ENCODE data around the gene BABAM2. TPM values are rescaled to one million over a fixed set of nuclear protein-coding genes. Genes with fewer than 3 reads are reported as not detected.

BABAM2 gene
- total RNA-seq, 1 experiment from 2014 or later, result 33.1 TPM

DNA sequence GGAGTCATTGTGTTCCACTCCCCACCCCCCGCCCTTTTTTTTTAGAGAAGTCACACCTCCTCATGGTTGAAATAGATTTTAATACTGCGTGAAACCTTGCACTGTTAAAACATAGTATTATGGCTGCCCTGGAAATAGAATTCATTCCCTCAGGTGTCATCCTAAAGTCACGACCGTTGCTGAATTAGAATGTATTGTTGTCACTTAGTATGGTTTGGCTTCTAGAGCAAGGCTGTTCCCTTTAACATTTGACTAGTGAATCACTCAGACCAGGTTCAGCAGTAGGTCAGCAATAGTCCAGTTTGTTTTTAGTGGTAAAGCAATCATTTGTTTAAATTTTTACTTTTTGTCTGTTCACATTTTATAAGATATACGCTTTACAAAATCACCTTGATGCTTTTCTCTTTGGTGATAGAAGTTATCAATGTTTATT lies 1.2 kb downstream of the BABAM2 start:
- no peak for DNase-seq
- H3K4me3 ChIP-seq, result no peak overlapping the region

DNA sequence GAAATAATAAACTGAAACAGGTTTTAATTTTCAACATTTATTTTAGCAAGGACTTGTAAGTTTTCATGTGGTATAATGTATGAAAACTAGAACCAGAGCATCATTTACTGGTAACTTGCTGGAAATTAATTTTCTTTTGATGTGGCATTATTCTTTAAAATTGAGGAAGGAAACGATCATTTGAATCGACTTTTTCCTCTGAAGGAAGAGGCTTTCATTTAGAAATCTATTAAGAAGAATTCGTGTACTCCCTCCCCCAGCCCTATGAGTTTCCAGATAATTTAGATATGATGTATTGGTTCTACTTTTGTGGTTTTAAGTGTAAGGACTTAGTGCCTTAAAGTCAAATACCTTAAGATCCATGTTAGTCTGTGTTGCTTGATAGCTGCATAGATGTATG lies 2.5 kb downstream of the BABAM2 start:
- DNase-seq, result no peak
- H3K9me3 ChIP-seq, result no peaks in the 10 kb centered on the region
- H3K4me3 ChIP-seq, result no peak overlapping the region
- no peaks in the 10 kb centered on the region for H3K27me3 ChIP-seq
- H3K36me3 ChIP-seq, result peaks cover 9% of the 10 kb centered on the region

More for the DNA sequence above, 1.2 kb downstream of the BABAM2 start:
- Histone ChIP-seq H3K36me3 (peaks cover 7% of the 10 kb centered on the region), H3K27me3 (no peaks in the 10 kb centered on the region), H3K9me3 (no peaks in the 10 kb centered on the region)

DNA sequence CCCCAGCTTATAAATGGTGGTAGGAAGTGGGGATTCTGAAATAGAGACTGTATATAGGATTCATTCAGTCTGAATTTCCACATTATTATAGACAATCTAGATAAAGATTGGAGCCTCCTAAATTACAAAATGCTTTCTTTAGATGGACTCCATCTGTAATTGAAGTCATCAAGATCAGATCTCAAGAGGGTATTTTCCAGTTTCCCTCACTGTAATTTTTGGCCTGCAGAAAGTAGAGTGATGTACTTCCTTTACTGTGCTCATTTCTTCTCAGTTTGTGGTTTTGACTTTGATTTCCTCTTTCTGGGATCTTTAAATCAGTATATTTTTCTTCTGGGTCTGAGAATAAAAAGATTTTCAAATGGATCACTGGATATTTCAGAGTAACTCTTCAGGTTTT lies 7.2 kb downstream of the BABAM2 start:
- DNase-seq, result no peak
- Histone ChIP-seq H3K9me3 (no peaks in the 10 kb centered on the region), H3K4me3 (no peak overlapping the region), H3K27me3 (no peaks in the 10 kb centered on the region), H3K36me3 (peaks cover 12% of the 10 kb centered on the region)

DNA sequence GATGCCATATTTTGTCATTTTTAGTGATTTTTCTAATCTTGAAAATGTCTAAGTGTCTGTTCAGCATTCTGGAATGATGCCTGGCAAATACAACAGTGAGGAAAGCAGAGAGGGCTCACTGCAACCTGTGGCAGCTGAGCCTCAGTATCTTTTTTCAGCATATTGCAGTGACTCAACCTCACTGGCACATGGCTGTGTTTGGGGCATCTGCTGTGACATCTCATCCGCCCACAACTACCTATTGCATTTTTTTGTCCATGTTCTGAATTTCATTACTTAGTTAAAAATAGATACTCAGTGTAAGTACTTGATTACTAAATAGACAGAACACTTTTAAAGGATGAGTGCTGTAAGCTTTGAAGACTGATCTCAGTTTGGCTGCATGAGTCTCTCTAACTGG lies 10.7 kb downstream of the BABAM2 start:
- Histone ChIP-seq H3K27me3 (no peaks in the 10 kb centered on the region), H3K9me3 (no peaks in the 10 kb centered on the region), H3K4me3 (no peak overlapping the region), H3K36me3 (peaks cover 6% of the 10 kb centered on the region; the same call in 1 of the 2 replicates)
- no peak for DNase-seq

DNA sequence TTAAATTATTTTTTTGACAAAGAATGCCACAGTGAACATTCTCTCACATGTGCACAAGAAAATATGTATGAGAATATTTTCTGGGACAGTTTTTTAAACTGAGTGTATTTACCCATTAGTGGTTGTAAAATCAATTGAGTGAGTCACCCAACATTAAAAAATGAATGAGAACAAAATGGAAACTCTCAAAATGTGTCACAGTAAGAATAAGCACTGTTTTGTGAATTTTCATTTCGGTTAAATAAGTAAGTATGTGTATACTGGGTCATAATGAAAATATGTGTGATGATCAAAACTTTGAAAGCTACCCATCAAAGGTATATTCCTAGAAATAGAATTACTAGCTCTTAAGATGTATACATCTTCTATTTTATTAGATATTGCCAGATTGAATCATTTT lies 11.6 kb downstream of the BABAM2 start:
- H3K27me3 ChIP-seq, result no peaks in the 10 kb centered on the region
- no peak for DNase-seq

DNA sequence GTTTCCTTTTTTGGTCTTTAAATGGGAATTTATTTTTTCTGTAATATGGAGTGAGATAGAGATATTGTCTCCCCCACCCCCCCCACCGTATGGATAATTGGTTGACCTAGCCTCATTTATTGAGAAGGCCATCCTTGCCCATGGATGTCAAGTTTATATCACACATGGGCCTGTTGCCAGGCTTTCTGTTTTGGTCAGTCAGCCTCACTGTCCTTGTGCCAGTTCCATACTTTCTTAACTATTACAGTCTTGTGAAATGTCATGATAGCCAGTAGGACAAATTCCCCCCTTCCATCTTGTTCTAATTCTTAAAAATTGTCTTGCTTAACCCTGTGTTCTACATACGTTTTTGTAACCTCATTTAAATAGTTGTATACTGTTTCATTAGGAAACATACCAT lies 12.5 kb downstream of the BABAM2 start:
- H3K9me3 ChIP-seq, result no peaks in the 10 kb centered on the region
- no peaks in the 10 kb centered on the region for H3K27me3 ChIP-seq
- H3K36me3 ChIP-seq, result peaks cover 3% of the 10 kb centered on the region; the same call in 1 of the 2 replicates
- no peak for DNase-seq
- H3K4me3 ChIP-seq, result no peak overlapping the region

More for the DNA sequence above, 11.6 kb downstream of the BABAM2 start:
- Histone ChIP-seq H3K36me3 (peaks cover 3% of the 10 kb centered on the region; the same call in 1 of the 2 replicates), H3K4me3 (no peak overlapping the region), H3K9me3 (no peaks in the 10 kb centered on the region)

DNA sequence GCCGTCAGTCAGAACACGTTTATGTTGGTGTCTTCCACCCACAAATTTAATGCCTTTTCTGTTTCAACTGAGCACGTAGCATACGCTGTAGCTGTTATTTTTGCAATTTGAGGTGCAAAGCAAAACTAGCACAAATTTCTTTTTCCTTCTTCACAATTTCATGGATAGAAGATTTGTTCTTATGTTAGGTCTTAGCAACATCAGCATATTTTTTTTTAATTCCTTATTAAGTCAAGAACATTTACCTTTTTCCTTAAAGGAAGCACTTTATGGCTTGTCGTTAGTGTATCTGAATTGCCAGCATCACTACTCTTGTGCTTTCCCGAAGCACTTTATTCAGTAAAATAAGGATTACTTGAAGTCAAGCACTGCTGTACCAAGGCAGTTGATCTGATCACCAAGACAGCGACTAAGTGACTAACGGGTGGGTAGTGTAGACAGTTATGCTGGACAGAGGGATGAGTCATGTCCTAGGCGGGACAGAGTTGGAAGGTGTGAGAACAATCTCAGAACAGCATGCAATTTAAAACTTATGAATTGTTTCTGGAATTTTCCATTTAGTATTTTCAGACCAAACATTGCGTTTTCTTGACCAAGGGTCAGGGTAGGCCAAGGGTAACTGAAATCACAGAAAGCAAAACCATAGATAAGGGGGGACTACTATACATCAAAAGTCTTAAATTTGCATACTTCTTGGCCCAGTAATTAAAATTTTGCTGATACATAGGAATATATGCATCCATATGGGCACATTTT lies 13.3 kb downstream of the BABAM2 start:
- H3K4me3 ChIP-seq, result no peak overlapping the region
- H3K36me3 ChIP-seq, result peaks cover 3% of the 10 kb centered on the region; the same call in 1 of the 2 replicates
- DNase-seq, result peak; percentile 37
- H3K27me3 ChIP-seq, result no peaks in the 10 kb centered on the region
- no peaks in the 10 kb centered on the region for H3K9me3 ChIP-seq

GRCh38 chr2:27904405-27904665 lies 13.8 kb downstream of the BABAM2 start:
- DNase-seq, result no peak
- Histone ChIP-seq H3K27me3 (no peaks in the 10 kb centered on the region), H3K4me3 (no peak overlapping the region)

GRCh38 chr2:27906074-27906473 lies 15.5 kb downstream of the BABAM2 start:
- DNase-seq, result no peak
- H3K9me3 ChIP-seq, result no peaks in the 10 kb centered on the region
- H3K27me3 ChIP-seq, result no peaks in the 10 kb centered on the region
- no peak overlapping the region for H3K4me3 ChIP-seq
- H3K36me3 ChIP-seq, result no peaks in the 10 kb centered on the region

More at GRCh38 chr2:27904405-27904665, 13.8 kb downstream of the BABAM2 start:
- Histone ChIP-seq H3K9me3 (no peaks in the 10 kb centered on the region), H3K36me3 (peaks cover 3% of the 10 kb centered on the region; the same call in 1 of the 2 replicates)

GRCh38 chr2:27907547-27907946 lies 17.0 kb downstream of the BABAM2 start:
- H3K4me3 ChIP-seq, result no peak overlapping the region
- H3K36me3 ChIP-seq, result no peaks in the 10 kb centered on the region
- no peak for DNase-seq
- H3K9me3 ChIP-seq, result no peaks in the 10 kb centered on the region
- no peaks in the 10 kb centered on the region for H3K27me3 ChIP-seq

- DNase-seq, result no peak
- no peaks in the 10 kb centered on the region for H3K36me3 ChIP-seq
- no peak overlapping the region for H3K4me3 ChIP-seq
- H3K9me3 ChIP-seq, result no peaks in the 10 kb centered on the region
- no peaks in the 10 kb centered on the region for H3K27me3 ChIP-seq
Observed at GRCh38 chr2:27909901-27910300, 19.4 kb downstream of the BABAM2 start.

- DNase-seq, result no peak
- Histone ChIP-seq H3K9me3 (no peaks in the 10 kb centered on the region), H3K27me3 (no peaks in the 10 kb centered on the region), H3K36me3 (no peaks in the 10 kb centered on the region), H3K4me3 (no peak overlapping the region)
Observed at GRCh38 chr2:27911458-27912210, 21.1 kb downstream of the BABAM2 start.

DNA sequence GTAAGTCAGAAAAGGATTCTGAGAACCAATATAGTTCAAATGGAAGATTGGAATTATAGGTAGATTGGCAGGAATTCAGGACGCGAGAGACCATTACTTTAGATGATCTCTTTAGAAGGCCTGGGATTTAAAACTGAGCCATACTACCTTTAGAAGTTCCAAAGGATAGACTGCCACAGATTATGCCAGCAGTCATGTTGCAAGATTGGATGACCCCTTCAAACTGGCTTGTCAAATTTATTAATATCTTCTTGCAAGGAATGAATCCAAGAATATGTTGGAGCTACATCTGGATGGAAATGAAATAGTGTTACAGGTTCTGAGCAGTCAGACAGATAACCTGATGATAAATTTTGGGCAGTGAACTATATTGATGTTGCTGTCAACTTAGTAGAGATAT lies 22.0 kb downstream of the BABAM2 start:
- Histone ChIP-seq H3K9me3 (no peaks in the 10 kb centered on the region), H3K27me3 (no peaks in the 10 kb centered on the region), H3K36me3 (no peaks in the 10 kb centered on the region), H3K4me3 (no peak overlapping the region)
- DNase-seq, result no peak

DNA sequence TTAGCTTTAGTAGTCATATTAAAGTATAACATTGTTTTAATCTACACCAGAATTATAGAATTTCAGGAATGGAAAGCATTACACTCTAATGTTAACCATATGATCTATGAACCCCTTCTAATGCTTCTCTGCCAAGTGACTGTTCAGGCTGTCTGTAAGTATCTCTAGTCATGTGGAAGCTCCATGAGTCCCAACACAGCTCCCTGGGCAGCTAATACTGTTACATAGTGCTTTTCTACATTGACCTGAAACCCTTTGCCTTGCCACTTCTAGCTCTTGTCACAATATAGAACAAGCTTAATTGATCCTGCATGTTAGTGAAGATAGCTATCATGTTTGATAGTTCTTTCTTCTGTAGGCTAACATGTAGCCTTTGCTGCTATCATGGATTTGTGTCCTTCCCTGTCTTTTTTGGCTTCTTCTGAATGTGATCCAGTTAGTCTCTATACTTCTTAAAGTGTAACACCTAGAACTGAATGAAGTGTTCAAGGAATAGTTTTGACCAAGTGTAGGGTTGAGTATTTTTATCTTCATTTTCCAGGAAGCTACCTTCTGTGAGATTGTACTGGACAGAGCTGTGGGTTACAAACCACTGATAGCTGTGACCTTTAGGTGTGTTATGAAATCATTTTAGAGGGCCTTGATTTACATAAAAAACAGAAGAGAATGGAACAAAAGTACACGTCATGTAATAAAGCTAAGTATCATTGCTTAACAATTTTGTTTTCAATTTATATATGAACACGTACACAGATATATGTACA lies 23.7 kb downstream of the BABAM2 start:
- Histone ChIP-seq H3K27me3 (no peaks in the 10 kb centered on the region), H3K36me3 (no peaks in the 10 kb centered on the region), H3K4me3 (no peak overlapping the region), H3K9me3 (no peaks in the 10 kb centered on the region)
- DNase-seq, result no peak

DNA sequence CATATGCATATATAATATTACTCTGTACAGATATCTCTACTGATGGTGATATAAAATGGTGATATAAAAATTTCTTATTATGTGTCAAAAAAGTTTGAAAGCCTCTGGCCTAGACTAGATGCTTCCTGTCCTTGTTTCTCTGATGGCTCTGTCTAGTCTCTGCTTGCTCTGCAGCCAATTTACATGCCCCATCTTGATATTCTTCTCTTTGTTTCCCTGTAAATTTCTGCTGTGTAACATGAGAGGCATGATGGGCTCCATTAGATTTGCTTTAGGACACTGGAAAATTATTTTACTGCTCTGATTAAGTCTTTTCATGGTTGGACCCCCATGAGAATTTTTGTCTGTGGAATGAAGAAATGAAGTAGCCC lies 24.3 kb downstream of the BABAM2 start:
- Histone ChIP-seq H3K27me3 (no peaks in the 10 kb centered on the region), H3K9me3 (no peaks in the 10 kb centered on the region), H3K36me3 (no peaks in the 10 kb centered on the region), H3K4me3 (no peak overlapping the region)
- no peak for DNase-seq

DNA sequence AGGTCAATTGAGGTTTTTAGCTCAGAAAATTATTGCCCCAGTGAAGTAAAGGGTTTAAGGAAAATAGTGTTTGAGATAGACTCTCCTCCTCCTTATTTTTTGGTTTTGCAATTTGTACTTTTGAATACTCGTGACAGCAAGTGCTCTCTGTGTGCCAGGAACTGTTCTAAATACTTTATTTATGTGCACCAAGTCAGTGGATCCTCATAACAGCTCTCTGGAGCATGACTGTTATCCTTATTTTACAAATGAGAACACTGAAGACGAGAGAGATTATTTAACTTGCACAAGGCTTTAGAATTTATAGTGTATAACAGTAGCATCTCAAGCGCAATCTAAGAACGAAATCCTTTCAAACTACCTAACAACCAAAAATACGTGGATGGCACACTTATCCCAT lies 24.7 kb downstream of the BABAM2 start:
- H3K27me3 ChIP-seq, result no peaks in the 10 kb centered on the region
- DNase-seq, result no peak
- no peaks in the 10 kb centered on the region for H3K9me3 ChIP-seq
- H3K36me3 ChIP-seq, result no peaks in the 10 kb centered on the region
- H3K4me3 ChIP-seq, result no peak overlapping the region

DNA sequence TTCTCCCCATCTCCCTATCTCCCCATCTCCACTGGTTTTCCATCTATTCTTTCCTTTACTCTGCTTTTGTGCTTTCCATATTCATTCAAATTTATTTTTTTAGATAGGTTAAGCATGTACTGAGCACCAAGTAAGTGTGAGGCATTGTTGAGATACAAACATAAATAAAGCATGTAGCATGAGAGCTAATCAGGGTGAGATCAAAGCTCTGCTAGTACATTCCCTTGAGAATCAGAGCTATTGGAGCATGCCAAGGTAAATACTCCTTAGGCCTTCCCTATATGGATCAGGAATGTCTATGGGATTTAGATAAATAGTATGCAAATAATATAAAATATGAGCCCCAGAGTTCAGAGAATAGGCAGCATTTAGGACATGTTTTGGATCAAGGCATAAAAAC lies 25.3 kb downstream of the BABAM2 start:
- Histone ChIP-seq H3K4me3 (no peak overlapping the region), H3K36me3 (no peaks in the 10 kb centered on the region), H3K27me3 (no peaks in the 10 kb centered on the region), H3K9me3 (no peaks in the 10 kb centered on the region)
- no peak for DNase-seq
